ENCODE results near the gene STK17A.

STK17A gene

DNA sequence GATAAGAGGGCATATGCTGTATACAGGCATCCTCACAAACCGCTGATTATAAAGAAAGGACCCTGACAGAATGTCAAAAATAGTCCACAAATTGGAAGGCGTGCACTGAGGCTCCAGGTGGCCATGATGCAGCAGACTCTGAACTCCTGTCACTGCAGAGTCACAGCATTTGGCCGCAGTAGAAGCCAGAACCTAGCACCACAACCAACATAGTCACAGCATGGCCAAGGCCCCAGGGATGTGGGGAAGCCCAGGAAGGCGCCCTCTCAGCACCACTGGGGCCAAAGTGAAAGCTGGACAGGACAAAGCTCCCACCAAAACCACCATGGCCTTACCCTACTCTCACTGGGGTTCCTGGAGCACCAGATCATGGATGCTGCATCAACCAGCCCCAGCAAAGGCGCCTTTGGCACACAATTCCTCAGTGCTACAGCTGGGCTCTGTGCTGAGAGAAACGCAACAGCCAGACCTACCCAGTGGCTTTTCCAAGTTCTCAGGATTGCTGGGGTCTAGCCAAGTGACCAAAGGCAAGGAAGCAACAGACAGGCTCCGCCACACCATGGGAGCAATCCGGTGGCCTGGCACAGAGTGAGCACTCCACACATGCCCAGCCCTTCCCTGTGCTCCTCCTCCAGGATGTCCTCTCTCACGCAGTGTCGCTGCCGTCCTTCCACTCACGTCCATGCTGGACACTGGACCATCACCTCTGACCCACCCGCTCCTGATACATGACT lies 60.2 kb downstream of the STK17A start:
- no peak overlapping the region for H3K4me3 ChIP-seq (ENCODE audit: low read depth, low read length)
- TF ChIP-seq, protein P1, sequence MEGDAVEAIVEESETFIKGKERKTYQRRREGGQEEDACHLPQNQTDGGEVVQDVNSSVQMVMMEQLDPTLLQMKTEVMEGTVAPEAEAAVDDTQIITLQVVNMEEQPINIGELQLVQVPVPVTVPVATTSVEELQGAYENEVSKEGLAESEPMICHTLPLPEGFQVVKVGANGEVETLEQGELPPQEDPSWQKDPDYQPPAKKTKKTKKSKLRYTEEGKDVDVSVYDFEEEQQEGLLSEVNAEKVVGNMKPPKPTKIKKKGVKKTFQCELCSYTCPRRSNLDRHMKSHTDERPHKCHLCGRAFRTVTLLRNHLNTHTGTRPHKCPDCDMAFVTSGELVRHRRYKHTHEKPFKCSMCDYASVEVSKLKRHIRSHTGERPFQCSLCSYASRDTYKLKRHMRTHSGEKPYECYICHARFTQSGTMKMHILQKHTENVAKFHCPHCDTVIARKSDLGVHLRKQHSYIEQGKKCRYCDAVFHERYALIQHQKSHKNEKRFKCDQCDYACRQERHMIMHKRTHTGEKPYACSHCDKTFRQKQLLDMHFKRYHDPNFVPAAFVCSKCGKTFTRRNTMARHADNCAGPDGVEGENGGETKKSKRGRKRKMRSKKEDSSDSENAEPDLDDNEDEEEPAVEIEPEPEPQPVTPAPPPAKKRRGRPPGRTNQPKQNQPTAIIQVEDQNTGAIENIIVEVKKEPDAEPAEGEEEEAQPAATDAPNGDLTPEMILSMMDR (IDR thresholded peaks at IDR 0.05; ENCODE audit: borderline replicate concordance, insufficient read depth, low read depth, low read length): no peak

DNA sequence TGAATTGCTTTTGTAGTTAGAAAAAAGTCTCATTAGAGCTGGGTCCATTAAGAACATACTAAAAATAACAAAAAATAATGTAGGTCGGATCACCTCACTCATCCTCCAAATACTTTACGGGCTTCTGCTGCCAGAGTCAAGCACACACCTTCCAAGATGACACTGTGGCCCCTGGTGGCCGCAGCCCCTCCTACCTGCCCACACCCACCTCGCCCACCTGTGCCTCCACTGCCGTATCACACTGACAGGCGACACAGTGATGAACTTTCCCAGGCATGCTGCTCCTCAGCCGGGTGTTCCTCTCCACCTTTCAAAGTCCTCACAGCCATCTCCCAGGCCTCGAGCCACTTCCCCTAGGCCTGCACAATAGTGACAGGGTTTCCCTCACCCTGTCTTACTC lies 60.9 kb downstream of the STK17A start:
- H3K4me3 ChIP-seq (ENCODE audit: low read depth, low read length): no peak overlapping the region
- TF ChIP-seq, protein P1 (IDR thresholded peaks at IDR 0.05; ENCODE audit: borderline replicate concordance, insufficient read depth, low read depth, low read length): no peak

DNA sequence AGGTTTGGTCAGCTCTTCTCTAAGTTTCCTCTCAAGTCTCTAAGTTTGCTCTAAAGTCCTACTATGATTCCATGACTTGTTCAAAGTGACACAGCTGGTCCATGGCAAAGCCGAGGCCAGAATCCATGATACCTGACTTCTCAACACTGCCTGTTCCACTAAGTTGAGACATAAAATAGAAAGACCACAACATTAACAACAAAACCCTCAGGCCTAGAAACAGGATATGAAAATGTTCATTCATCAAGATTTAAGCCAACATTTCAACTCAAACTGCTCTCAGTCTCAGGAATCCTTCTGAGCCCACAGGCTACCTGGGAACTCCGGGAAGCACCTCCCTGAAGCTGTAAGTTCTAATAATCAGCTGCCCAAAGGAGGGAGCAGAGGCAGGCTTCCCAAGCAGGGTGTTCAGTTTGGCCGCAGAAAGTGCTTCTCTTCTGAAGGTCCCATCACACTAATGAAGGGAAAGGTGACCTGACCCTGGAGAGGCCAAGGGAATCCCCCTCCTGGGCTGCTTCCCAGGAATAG lies 62.9 kb downstream of the STK17A start:
- no peak overlapping the region for H3K4me3 ChIP-seq (ENCODE audit: low read depth, low read length)
- TF ChIP-seq, protein P1 (IDR thresholded peaks at IDR 0.05; ENCODE audit: borderline replicate concordance, insufficient read depth, low read depth, low read length): no peak

DNA sequence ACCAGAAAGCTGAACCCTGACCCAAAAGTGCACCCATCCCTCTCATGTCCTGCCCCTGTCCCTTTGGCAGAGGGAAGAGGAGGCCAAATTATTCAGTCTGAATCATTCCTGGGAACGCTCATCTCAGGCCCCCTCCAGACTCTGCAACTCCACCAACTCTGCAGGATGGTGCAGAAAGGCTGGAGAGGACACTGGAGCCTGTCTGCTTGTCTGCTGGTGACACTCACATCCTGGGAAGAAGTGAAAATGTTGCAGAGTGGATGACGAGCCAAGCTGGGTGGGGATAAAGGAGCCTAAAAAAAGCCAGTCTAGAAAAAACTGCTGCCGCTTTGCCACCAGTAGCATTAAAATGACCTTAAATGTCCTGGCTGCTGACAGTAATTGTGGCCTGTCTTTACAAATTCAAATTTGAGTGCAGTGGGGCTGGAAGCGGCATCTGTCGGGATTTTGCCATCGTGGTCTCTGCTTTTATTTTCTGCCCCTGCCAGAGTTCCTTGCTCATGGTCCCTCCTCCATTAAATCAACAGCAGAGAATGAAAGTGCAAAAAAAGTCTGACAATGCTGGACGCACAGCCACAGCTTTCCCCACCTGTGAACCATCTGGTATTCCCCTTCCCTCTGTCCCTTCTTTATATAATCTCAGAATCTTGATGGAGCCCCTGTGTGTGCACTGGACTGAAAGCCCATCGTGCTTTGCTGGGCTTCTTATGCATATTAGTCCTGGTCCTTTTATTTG lies 63.9 kb downstream of the STK17A start:
- TF ChIP-seq, protein P1 (IDR thresholded peaks at IDR 0.05; ENCODE audit: borderline replicate concordance, insufficient read depth, low read depth, low read length): no peak
- H3K4me3 ChIP-seq (ENCODE audit: low read depth, low read length): peak overlapping the region; percentile 13

DNA sequence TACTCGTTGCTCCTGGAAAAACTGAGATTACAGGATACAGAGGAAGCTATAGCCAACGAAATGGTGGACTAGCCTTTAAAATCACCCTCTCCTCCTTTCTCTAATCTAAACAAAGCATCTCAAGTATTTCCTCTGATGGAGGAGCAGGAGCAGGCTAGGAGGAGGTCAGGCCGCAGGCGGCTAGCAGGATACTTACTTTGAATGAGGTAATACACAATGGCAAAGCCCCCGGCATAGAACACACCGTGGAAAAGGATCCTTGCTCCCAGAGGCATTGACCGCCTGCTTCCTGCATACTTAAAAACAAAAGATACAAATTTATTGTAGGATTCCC lies 64.4 kb downstream of the STK17A start:
- H3K4me3 ChIP-seq (ENCODE audit: low read depth, low read length): peak overlapping the region; percentile 13
- TF ChIP-seq, protein P1 (IDR thresholded peaks at IDR 0.05; ENCODE audit: borderline replicate concordance, insufficient read depth, low read depth, low read length): no peak

DNA sequence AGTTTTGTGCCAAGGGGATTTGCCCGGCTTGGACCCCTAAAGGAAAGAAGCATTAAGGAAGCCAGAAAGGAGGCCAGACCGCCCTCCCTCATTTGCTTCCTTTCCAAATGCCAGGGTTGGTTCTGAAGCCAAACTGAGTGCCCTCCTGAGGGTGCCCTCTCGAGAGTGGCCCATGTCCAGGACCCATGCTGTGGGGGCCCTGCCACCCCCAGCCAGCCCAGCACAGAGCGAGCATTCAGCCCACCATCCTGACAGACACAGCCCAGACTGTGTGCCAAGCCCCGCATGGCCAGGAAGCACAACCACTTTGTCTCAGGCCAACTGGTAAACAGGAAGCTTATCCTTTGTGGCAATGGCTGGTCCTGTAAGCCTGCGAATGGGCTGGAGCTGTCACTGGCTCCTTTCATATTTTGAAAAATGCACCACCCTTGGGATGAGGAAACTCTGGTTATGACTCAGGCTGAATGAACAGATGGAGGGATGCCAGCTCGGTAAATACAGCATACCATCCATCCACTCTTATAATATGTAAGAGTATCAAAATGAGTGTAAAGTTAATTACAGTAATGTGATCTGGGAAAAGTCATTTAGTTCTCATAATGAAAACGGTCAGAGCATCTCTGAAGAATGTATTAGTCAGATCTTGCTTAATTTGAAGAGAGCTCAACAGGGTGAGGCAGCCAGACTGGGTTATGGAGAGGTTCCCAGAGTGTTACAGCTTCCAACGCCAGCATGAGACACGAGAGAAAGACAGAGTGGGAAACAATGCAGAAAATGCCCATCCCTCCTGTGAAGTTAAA lies 65.0 kb downstream of the STK17A start:
- TF ChIP-seq, protein P1 (IDR thresholded peaks at IDR 0.05; ENCODE audit: borderline replicate concordance, insufficient read depth, low read depth, low read length): no peak
- H3K4me3 ChIP-seq (ENCODE audit: low read depth, low read length): no peak overlapping the region
